GM23338 (cell line): ENCODE data around the gene RMC1. TPM values are rescaled to one million over a fixed set of nuclear protein-coding genes. Genes with fewer than 3 reads are reported as not detected.

Source experiments
- ATAC-seq: fragments of 200-7000 bp; cut with Tn5 transposase; 3 replicates; pipeline ENCODE4 v1.9.1; 2020
- DNase-seq: peaks from one replicate; pipeline ENCODE4 v3.0.0-alpha.2; 2015; ENCODE audit warnings: low spot score
- H2AFZ ChIP-seq: fragments of 200-600 bp; sonication (generic); 2 replicates; pipeline ENCODE4 v1.8.0; 2016; ENCODE audit warnings: antibody characterized with exemption, mild to moderate bottlenecking, moderate library complexity
- H3F3A ChIP-seq: fragments of 200-600 bp; sonication (generic); replicated peaks from 2 replicates; pipeline ENCODE4 v1.8.0; 2017; ENCODE audit warnings: antibody characterized with exemption, mixed run types, low read depth
- H3K27ac ChIP-seq: fragments of 200-600 bp; sonication (generic); 2 replicates; pipeline ENCODE4 v1.6.1; 2016; ENCODE audit warnings: low read depth
- H3K27me3 ChIP-seq: fragments of 200-600 bp; sonication (generic); 2 replicates; pipeline ENCODE4 v1.8.0; 2016; ENCODE audit warnings: mild to moderate bottlenecking, mixed run types, moderate library complexity; ENCODE audit not compliant: insufficient read depth
- H3K36me3 ChIP-seq: fragments of 200-600 bp; sonication (generic); 2 replicates; pipeline ENCODE4 v1.8.0; 2016; ENCODE audit warnings: mild to moderate bottlenecking; ENCODE audit not compliant: insufficient read depth
- H3K4me1 ChIP-seq: fragments of 200-600 bp; sonication (generic); 2 replicates; pipeline ENCODE4 v1.8.0; 2016; ENCODE audit warnings: mild to moderate bottlenecking, moderate library complexity; ENCODE audit not compliant: insufficient read depth
- H3K4me2 ChIP-seq: fragments of 200-600 bp; sonication (generic); 2 replicates; pipeline ENCODE4 v1.7.1; 2017; ENCODE audit warnings: mixed run types
- H3K4me3 ChIP-seq: fragments of 200-600 bp; sonication (generic); 2 replicates; pipeline ENCODE4 v1.6.1; 2016; ENCODE audit warnings: mixed run types
- H3K79me2 ChIP-seq: fragments of 200-600 bp; sonication (generic); replicated peaks from 2 replicates; pipeline ENCODE4 v1.8.0; 2017; ENCODE audit warnings: mild to moderate bottlenecking; ENCODE audit not compliant: insufficient read depth
- H3K9me2 ChIP-seq: fragments of 200-600 bp; sonication (generic); 2 replicates; pipeline ENCODE4 v1.8.0; 2017; ENCODE audit not compliant: insufficient read depth
- H4K20me1 ChIP-seq: fragments of 200-600 bp; sonication (generic); replicated peaks from 2 replicates; pipeline ENCODE4 v1.8.0; 2017; ENCODE audit warnings: mild to moderate bottlenecking; ENCODE audit not compliant: insufficient read depth
- H3K27ac Mint-ChIP-seq: 2 replicates; pipeline ENCODE4 v1.8.0; 2020; ENCODE audit warnings: inconsistent platforms, mild to moderate bottlenecking, moderate library complexity, mixed read lengths
- H3K27me3 Mint-ChIP-seq: 3 replicates; pipeline ENCODE4 v1.8.0; 2022; ENCODE audit warnings: low read depth, mild to moderate bottlenecking, moderate library complexity, mixed read lengths, inconsistent platforms; ENCODE audit not compliant: insufficient read depth, poor library complexity
- H3K36me3 Mint-ChIP-seq: 3 replicates; pipeline ENCODE4 v1.8.0; 2021; ENCODE audit warnings: low read depth, mild to moderate bottlenecking, inconsistent platforms, moderate library complexity, mixed read lengths
- H3K4me1 Mint-ChIP-seq: 3 replicates; pipeline ENCODE4 v1.8.0; 2020; ENCODE audit warnings: mild to moderate bottlenecking, inconsistent platforms, mixed read lengths
- H3K4me3 Mint-ChIP-seq: 3 replicates; pipeline ENCODE4 v1.8.0; 2021; ENCODE audit warnings: moderate library complexity, mild to moderate bottlenecking, inconsistent platforms, mixed read lengths
- H3K9me3 Mint-ChIP-seq: 3 replicates; pipeline ENCODE4 v1.8.0; 2020; ENCODE audit warnings: moderate library complexity, mild to moderate bottlenecking, inconsistent platforms, mixed read lengths
- CREB1 ChIP-seq: fragments of 250-450 bp; sonication (Bioruptor Pico); IDR thresholded peaks from 2 replicates; pipeline ENCODE4 v1.5.0; 2020; ENCODE audit warnings: low read depth, mild to moderate bottlenecking, moderate library complexity
- EZH2phosphoT487 ChIP-seq: fragments of 200-600 bp; sonication (generic); IDR thresholded peaks from one replicate; pipeline ENCODE4 v1.8.1; 2018; ENCODE audit warnings: antibody characterized with exemption; ENCODE audit not compliant: unreplicated experiment
- JUNB ChIP-seq: IDR thresholded peaks from one replicate; pipeline ENCODE4 v1.6.1; 2016; ENCODE audit warnings: antibody characterized with exemption; ENCODE audit not compliant: unreplicated experiment
- POLR2AphosphoS5 ChIP-seq: IDR thresholded peaks from 2 replicates; pipeline ENCODE4 v1.6.1; 2016; ENCODE audit warnings: antibody characterized with exemption, low read depth
- ZNF114 ChIP-seq: fragments of 250-450 bp; sonication (Bioruptor Pico); IDR thresholded peaks from 2 replicates; pipeline ENCODE4 v1.5.0; 2020; ENCODE audit warnings: mild to moderate bottlenecking, moderate library complexity
- ZNF331 ChIP-seq: fragments of 250-450 bp; sonication (Bioruptor Pico); IDR thresholded peaks from 2 replicates; pipeline ENCODE4 v1.5.0; 2020; ENCODE audit warnings: low read depth, mild to moderate bottlenecking, moderate library complexity
- polyA plus RNA-seq: library from polyadenylated mRNA; unstranded; fragments of >200 nt; fragmentation: Nextera tagmentation; extraction: Ambion mirVana; gene quantifications from 2 replicates; pipeline ENCODE4 v1.2.1, GENCODE V29; 2016
- total RNA-seq: library from RNA; depleted of rRNA; stranded (reverse); fragments of >200 nt; shearing (Covaris generic); gene quantifications from 2 replicates; pipeline ENCODE4 v1.2.3, GENCODE V29; 2014
- TF ChIP-seq, protein P1 (sequence below): IDR thresholded peaks from 2 replicates; pipeline ENCODE4 v1.6.1; 2016; ENCODE audit warnings: antibody characterized with exemption
- TF ChIP-seq, protein P2 (sequence below), 2 experiments: fragments of 200-600 bp in 1 of 2; sonication (generic) in 1 of 2; conservative IDR thresholded peaks; 2 replicates each; pipeline versions ENCODE4 v1.5.1 to v1.6.1; 2016 to 2017; ENCODE audit warnings: antibody characterized with exemption in 2 of 2, low read depth in 2 of 2, mild to moderate bottlenecking in 2 of 2, moderate library complexity in 1 of 2
- TF ChIP-seq, protein P3 (sequence below): fragments of 250-450 bp; sonication (Bioruptor Pico); IDR thresholded peaks from 2 replicates; pipeline ENCODE4 v1.5.0; 2020; ENCODE audit warnings: mild to moderate bottlenecking, moderate library complexity
- TF ChIP-seq, protein P4 (sequence below): IDR thresholded peaks from one replicate; pipeline ENCODE4 v1.6.1; 2018; ENCODE audit warnings: antibody characterized with exemption; ENCODE audit not compliant: unreplicated experiment

Gene RMC1
- total and polyA plus RNA-seq, 2 experiments from 2014 or later: 18.9 to 24.6 TPM

DNA sequence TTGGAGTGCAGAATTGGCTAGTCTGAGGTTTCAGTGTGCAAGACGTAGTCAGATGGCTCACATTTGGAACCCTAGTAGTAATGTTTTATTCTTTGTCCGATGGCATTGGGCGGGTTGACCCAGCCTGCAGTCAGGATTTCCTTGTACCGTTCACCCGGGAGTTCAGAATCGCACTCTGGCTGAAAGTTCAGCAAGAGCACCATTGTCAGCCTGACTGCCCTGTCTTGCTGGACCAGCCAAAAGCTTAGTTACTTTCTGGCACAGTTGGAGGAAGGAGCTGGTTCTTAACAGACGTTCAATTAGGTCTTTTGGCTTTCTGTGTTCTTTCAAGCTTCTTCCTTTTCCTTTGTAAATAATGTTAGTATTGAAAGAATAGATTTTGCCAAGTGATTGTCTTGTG, 18.6 kb downstream of the RMC1 start:
- no peaks in the 10 kb centered on the region for H3K27me3 ChIP-seq
- no peak overlapping the region for H2AFZ ChIP-seq
- Mint-ChIP-seq H3K36me3 (peaks cover 66% of the 10 kb centered on the region), H3K9me3 (no peaks in the 10 kb centered on the region), H3K4me3 (no peak overlapping the region), H3K27me3 (no peaks in the 10 kb centered on the region), H3K4me1 (peaks cover 4% of the 10 kb centered on the region), H3K27ac (no peak overlapping the region)
- H3K4me2 ChIP-seq: no peak overlapping the region
- no peak overlapping the region for H3K27ac ChIP-seq
- TF ChIP-seq ZNF331 (CRISPR knock-in tag) (no peak), EZH2phosphoT487 (no peak), JUNB (no peak), CREB1 (CRISPR knock-in tag) (no peak), ZNF114 (CRISPR knock-in tag) (no peak), POLR2AphosphoS5 (no peak)
- TF ChIP-seq, protein P1, sequence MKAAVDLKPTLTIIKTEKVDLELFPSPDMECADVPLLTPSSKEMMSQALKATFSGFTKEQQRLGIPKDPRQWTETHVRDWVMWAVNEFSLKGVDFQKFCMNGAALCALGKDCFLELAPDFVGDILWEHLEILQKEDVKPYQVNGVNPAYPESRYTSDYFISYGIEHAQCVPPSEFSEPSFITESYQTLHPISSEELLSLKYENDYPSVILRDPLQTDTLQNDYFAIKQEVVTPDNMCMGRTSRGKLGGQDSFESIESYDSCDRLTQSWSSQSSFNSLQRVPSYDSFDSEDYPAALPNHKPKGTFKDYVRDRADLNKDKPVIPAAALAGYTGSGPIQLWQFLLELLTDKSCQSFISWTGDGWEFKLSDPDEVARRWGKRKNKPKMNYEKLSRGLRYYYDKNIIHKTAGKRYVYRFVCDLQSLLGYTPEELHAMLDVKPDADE: no peak
- TF ChIP-seq, protein P2, sequence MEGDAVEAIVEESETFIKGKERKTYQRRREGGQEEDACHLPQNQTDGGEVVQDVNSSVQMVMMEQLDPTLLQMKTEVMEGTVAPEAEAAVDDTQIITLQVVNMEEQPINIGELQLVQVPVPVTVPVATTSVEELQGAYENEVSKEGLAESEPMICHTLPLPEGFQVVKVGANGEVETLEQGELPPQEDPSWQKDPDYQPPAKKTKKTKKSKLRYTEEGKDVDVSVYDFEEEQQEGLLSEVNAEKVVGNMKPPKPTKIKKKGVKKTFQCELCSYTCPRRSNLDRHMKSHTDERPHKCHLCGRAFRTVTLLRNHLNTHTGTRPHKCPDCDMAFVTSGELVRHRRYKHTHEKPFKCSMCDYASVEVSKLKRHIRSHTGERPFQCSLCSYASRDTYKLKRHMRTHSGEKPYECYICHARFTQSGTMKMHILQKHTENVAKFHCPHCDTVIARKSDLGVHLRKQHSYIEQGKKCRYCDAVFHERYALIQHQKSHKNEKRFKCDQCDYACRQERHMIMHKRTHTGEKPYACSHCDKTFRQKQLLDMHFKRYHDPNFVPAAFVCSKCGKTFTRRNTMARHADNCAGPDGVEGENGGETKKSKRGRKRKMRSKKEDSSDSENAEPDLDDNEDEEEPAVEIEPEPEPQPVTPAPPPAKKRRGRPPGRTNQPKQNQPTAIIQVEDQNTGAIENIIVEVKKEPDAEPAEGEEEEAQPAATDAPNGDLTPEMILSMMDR (conservative IDR thresholded peaks at IDR 0.05; ENCODE audit: low read depth in 2 of 2): no peak
- TF ChIP-seq, protein P3, sequence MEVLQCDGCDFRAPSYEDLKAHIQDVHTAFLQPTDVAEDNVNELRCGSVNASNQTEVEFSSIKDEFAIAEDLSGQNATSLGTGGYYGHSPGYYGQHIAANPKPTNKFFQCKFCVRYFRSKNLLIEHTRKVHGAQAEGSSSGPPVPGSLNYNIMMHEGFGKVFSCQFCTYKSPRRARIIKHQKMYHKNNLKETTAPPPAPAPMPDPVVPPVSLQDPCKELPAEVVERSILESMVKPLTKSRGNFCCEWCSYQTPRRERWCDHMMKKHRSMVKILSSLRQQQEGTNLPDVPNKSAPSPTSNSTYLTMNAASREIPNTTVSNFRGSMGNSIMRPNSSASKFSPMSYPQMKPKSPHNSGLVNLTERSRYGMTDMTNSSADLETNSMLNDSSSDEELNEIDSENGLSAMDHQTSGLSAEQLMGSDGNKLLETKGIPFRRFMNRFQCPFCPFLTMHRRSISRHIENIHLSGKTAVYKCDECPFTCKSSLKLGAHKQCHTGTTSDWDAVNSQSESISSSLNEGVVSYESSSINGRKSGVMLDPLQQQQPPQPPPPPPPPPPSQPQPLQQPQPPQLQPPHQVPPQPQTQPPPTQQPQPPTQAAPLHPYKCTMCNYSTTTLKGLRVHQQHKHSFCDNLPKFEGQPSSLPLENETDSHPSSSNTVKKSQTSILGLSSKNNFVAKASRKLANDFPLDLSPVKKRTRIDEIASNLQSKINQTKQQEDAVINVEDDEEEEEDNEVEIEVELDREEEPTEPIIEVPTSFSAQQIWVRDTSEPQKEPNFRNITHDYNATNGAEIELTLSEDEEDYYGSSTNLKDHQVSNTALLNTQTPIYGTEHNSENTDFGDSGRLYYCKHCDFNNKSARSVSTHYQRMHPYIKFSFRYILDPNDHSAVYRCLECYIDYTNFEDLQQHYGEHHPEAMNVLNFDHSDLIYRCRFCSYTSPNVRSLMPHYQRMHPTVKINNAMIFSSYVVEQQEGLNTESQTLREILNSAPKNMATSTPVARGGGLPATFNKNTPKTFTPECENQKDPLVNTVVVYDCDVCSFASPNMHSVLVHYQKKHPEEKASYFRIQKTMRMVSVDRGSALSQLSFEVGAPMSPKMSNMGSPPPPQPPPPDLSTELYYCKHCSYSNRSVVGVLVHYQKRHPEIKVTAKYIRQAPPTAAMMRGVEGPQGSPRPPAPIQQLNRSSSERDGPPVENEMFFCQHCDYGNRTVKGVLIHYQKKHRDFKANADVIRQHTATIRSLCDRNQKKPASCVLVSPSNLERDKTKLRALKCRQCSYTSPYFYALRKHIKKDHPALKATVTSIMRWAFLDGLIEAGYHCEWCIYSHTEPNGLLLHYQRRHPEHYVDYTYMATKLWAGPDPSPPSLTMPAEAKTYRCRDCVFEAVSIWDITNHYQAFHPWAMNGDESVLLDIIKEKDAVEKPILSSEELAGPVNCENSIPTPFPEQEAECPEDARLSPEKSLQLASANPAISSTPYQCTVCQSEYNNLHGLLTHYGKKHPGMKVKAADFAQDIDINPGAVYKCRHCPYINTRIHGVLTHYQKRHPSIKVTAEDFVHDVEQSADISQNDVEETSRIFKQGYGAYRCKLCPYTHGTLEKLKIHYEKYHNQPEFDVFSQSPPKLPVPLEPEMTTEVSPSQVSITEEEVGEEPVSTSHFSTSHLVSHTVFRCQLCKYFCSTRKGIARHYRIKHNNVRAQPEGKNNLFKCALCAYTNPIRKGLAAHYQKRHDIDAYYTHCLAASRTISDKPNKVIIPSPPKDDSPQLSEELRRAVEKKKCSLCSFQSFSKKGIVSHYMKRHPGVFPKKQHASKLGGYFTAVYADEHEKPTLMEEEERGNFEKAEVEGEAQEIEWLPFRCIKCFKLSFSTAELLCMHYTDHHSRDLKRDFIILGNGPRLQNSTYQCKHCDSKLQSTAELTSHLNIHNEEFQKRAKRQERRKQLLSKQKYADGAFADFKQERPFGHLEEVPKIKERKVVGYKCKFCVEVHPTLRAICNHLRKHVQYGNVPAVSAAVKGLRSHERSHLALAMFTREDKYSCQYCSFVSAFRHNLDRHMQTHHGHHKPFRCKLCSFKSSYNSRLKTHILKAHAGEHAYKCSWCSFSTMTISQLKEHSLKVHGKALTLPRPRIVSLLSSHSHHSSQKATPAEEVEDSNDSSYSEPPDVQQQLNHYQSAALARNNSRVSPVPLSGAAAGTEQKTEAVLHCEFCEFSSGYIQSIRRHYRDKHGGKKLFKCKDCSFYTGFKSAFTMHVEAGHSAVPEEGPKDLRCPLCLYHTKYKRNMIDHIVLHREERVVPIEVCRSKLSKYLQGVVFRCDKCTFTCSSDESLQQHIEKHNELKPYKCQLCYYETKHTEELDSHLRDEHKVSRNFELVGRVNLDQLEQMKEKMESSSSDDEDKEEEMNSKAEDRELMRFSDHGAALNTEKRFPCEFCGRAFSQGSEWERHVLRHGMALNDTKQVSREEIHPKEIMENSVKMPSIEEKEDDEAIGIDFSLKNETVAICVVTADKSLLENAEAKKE (CRISPR knock-in tag): no peak
- TF ChIP-seq, protein P4, sequence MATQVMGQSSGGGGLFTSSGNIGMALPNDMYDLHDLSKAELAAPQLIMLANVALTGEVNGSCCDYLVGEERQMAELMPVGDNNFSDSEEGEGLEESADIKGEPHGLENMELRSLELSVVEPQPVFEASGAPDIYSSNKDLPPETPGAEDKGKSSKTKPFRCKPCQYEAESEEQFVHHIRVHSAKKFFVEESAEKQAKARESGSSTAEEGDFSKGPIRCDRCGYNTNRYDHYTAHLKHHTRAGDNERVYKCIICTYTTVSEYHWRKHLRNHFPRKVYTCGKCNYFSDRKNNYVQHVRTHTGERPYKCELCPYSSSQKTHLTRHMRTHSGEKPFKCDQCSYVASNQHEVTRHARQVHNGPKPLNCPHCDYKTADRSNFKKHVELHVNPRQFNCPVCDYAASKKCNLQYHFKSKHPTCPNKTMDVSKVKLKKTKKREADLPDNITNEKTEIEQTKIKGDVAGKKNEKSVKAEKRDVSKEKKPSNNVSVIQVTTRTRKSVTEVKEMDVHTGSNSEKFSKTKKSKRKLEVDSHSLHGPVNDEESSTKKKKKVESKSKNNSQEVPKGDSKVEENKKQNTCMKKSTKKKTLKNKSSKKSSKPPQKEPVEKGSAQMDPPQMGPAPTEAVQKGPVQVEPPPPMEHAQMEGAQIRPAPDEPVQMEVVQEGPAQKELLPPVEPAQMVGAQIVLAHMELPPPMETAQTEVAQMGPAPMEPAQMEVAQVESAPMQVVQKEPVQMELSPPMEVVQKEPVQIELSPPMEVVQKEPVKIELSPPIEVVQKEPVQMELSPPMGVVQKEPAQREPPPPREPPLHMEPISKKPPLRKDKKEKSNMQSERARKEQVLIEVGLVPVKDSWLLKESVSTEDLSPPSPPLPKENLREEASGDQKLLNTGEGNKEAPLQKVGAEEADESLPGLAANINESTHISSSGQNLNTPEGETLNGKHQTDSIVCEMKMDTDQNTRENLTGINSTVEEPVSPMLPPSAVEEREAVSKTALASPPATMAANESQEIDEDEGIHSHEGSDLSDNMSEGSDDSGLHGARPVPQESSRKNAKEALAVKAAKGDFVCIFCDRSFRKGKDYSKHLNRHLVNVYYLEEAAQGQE: no peak
- H3K36me3 ChIP-seq: peaks cover 42% of the 10 kb centered on the region
- peaks cover 7% of the 10 kb centered on the region for H4K20me1 ChIP-seq
- H3K9me2 ChIP-seq: no peaks in the 10 kb centered on the region
- no peaks in the 10 kb centered on the region for H3K4me1 ChIP-seq
- ATAC-seq (no peak), DNase-seq (no peak)
- H3K79me2 ChIP-seq: no peaks in the 10 kb centered on the region
- H3F3A ChIP-seq: no peaks in the 10 kb centered on the region
- no peak overlapping the region for H3K4me3 ChIP-seq
